T-cell (primary cell): Measurements from ENCODE around the gene MARS2. TPM values are rescaled to one million over a fixed set of nuclear protein-coding genes. Genes with fewer than 3 reads are reported as not detected.

Experiments
- ATAC-seq, 4 experiments: fragments of 200-7000 bp in 3 of 4; fragments of 150-1000 bp in 1 of 4; cut with Tn5 transposase; replicated peaks in 1 of 4; 1 replicate in 3 of 4; 2 replicates in 1 of 4; pipeline ENCODE4 v1.10.0; 2021; ENCODE audit warnings: moderate library complexity in 3 of 4, mild to moderate bottlenecking in 2 of 4, moderate number of reproducible peaks in 1 of 4
- CTCF ChIA-PET, 2 donors: fragments of 300-600 bp; sonication (Branson Sonifier 250); formaldehyde crosslinking; loops; one replicate each; lab custom pipeline; 2022; ENCODE audit warnings: antibody characterized with exemption in 2 of 2; lab: Charles Lee
- POLR2A ChIA-PET, 2 donors: fragments of 300-600 bp; sonication (Branson Sonifier 250); formaldehyde crosslinking; loops; one replicate each; lab custom pipeline; 2022; ENCODE audit warnings: antibody characterized with exemption in 2 of 2; lab: Charles Lee
- DNase-seq, 35 experiments: peaks; one replicate each; pipeline versions ENCODE4 v3.0.0 to v3.0.0-alpha.2; 2013 to 2023
- H3K27ac ChIP-seq: one replicate; pipeline ENCODE4 v1.5.1; 2013; ENCODE audit warnings: low read length
- H3K27me3 ChIP-seq, 2 experiments: replicated peaks in 1 of 2; 1 replicate in 1 of 2; 2 replicates in 1 of 2; pipeline versions ENCODE4 v1.6.1 to v1.7.0; 2013; ENCODE audit warnings: low read length in 1 of 2, mixed read lengths in 1 of 2; ENCODE audit not compliant: control insufficient read depth in 2 of 2, insufficient read depth in 2 of 2; ENCODE audit errors: extremely low read depth in 1 of 2
- H3K36me3 ChIP-seq, 2 donors: 1 replicate in 1 of 2; 2 replicates in 1 of 2; pipeline versions ENCODE4 v1.6.1 to v1.7.0; 2013; ENCODE audit warnings: low read length in 1 of 2; ENCODE audit not compliant: control insufficient read depth in 2 of 2, insufficient read depth in 1 of 2; ENCODE audit errors: extremely low read depth in 1 of 2
- H3K4me1 ChIP-seq, 2 experiments: 1 replicate in 1 of 2; 2 replicates in 1 of 2; pipeline versions ENCODE4 v1.6.1 to v1.7.0; 2013; ENCODE audit warnings: low read length in 2 of 2, mixed read lengths in 1 of 2; ENCODE audit not compliant: insufficient read depth in 2 of 2, control insufficient read depth in 1 of 2; ENCODE audit errors: extremely low read depth in 1 of 2
- H3K4me3 ChIP-seq, 2 donors: 1 replicate in 1 of 2; 2 replicates in 1 of 2; pipeline versions ENCODE4 v1.5.1 to v1.7.0; 2013; ENCODE audit warnings: mild to moderate bottlenecking in 2 of 2, low read length in 1 of 2, moderate library complexity in 1 of 2; ENCODE audit not compliant: control insufficient read depth in 1 of 2; ENCODE audit errors: extremely low read depth in 1 of 2
- H3K9me3 ChIP-seq: 2 replicates; pipeline ENCODE4 v1.7.0; 2013
- H3K27ac Mint-ChIP-seq, 2 donors: one replicate each; pipeline ENCODE4 v1.8.0; 2020 to 2021; ENCODE audit warnings: mild to moderate bottlenecking in 2 of 2, mixed read lengths in 2 of 2
- H3K27me3 Mint-ChIP-seq, 2 donors: one replicate each; pipeline ENCODE4 v1.8.0; 2021 to 2022; ENCODE audit warnings: mixed read lengths in 2 of 2
- H3K36me3 Mint-ChIP-seq: one replicate; pipeline ENCODE4 v1.8.0; 2021; ENCODE audit warnings: mixed read lengths
- H3K4me1 Mint-ChIP-seq, 3 donors: one replicate each; pipeline ENCODE4 v1.8.0; 2020 to 2022; ENCODE audit warnings: mixed read lengths in 3 of 3, mild to moderate bottlenecking in 1 of 3
- H3K4me3 Mint-ChIP-seq, 3 donors: one replicate each; pipeline ENCODE4 v1.8.0; 2020 to 2022; ENCODE audit warnings: mild to moderate bottlenecking in 3 of 3, mixed read lengths in 3 of 3, moderate library complexity in 3 of 3
- H3K9me3 Mint-ChIP-seq, 3 donors: one replicate each; pipeline ENCODE4 v1.8.0; 2020 to 2022; ENCODE audit warnings: mixed read lengths in 3 of 3
- WGBS: methylation state at CpG from one replicate; pipeline ENCODE4 v1.1.5; 2013; ENCODE audit warnings: missing lambda C conversion rate; ENCODE audit not compliant: insufficient coverage; 5-methylcytosine and 5-hydroxymethylcytosine counted together
- total RNA-seq, 35 experiments: library from RNA in 6 of 35; stranded (reverse) in 6 of 35; fragments of 120-200 nt in 1 of 35; gene quantifications; one replicate each; pipeline versions ENCODE4 v1.2.1 to v1.2.4 and lab custom pipeline; 2013 to 2026

The MARS2 gene
- total RNA-seq, 5 donors from 2014 or later (not counting 1 experiment from before 2014, with no cell fraction given), result 11.2 to 17.1 (median 14.0) TPM

GRCh38 chr2:197700960-197701359, 4.2 kb upstream of the MARS2 start:
- 78% methylated on average over 2 of the region's 3 CpGs for WGBS
- Mint-ChIP-seq H3K4me3 (no peak overlapping the region), H3K36me3 (no peaks in the 10 kb centered on the region), H3K27me3 (peaks cover 4 to 16% of the 10 kb centered on the region in 2 donors), H3K27ac (no peak overlapping the region), H3K9me3 (no peaks in the 10 kb centered on the region), H3K4me1 (peaks cover 9 to 17% (median 15%) of the 10 kb centered on the region in 3 donors)
- peaks cover 8 to 11% of the 10 kb centered on the region in 2 experiments for H3K4me1 ChIP-seq
- ATAC-seq (no peak), DNase-seq (no peak)
- no peak overlapping the region for H3K4me3 ChIP-seq
- H3K36me3 ChIP-seq, result no peaks in the 10 kb centered on the region
- ChIA-PET POLR2A (interaction anchor here in 1 of 2 donors (1.1 kb wide), 1 partner anchor 11 kb away, joined by 7 read pairs; no protein-coding TSS in a partner anchor), CTCF (interaction anchor here in 1 of 2 donors (0.6 to 0.7 kb wide), 2 partner anchors 13 to 29 kb away, joined by 3 to 5 read pairs; no protein-coding TSS in a partner anchor)
- no peaks in the 10 kb centered on the region for H3K9me3 ChIP-seq
- no peaks in the 10 kb centered on the region for H3K27me3 ChIP-seq
- no peak overlapping the region for H3K27ac ChIP-seq

- Mint-ChIP-seq H3K27me3 (peaks cover 4 to 12% of the 10 kb centered on the region in 2 donors), H3K27ac (peak overlapping the region; percentile 94), H3K4me1 (peaks cover 38 to 43% (median 39%) of the 10 kb centered on the region in 3 donors), H3K9me3 (no peaks in the 10 kb centered on the region), H3K36me3 (peaks cover 10% of the 10 kb centered on the region), H3K4me3 (peak overlapping the region; percentile 78 to 89 (median 88))
- Histone ChIP-seq H3K27me3 (no peaks in the 10 kb centered on the region), H3K4me1 (peaks cover 26 to 38% of the 10 kb centered on the region in 2 experiments), H3K27ac (peak overlapping the region; percentile 90), H3K4me3 (peak overlapping the region; percentile 86 to 97), H3K36me3 (no peaks in the 10 kb centered on the region), H3K9me3 (no peaks in the 10 kb centered on the region)
- WGBS, result 0% methylated on average over 1 of the region's 5 CpGs
- POLR2A ChIA-PET, result interaction anchor here (0.5 to 1.1 kb wide), 10 partner anchors 8 to 1636 kb away, joined by 3 to 9 read pairs (median 5); partner anchors contain the start of genes COQ10B (in 1 of the 2), HSPD1 (in 1 of the 2) and HSPE1 (in 1 of the 2)
- ATAC-seq (peak; percentile 49 to 61 (median 58)), DNase-seq (peak in 1 of 35 experiments; percentile 12)
- CTCF ChIA-PET, result interaction anchor here in 1 of 2 donors (0.5 to 1.2 kb wide), 7 partner anchors 100 to 1556 kb away, joined by 3 to 5 read pairs (median 3); partner anchors contain the start of genes GTF3C3 and PLCL1
Measured at GRCh38 chr2:197704434-197705120, 592 bp upstream of the MARS2 start.

GRCh38 chr2:197705912-197706838, 1.0 kb downstream of the MARS2 start:
- peak in 5 of 35 experiments; percentile 3 to 27 (median 9) for DNase-seq
- Histone ChIP-seq H3K27me3 (no peaks in the 10 kb centered on the region), H3K4me1 (peaks cover 29 to 41% of the 10 kb centered on the region in 2 experiments), H3K9me3 (no peaks in the 10 kb centered on the region), H3K36me3 (peaks cover 0 to 3% of the 10 kb centered on the region in 2 donors), H3K27ac (no peak overlapping the region), H3K4me3 (peak overlapping the region; percentile 86 to 97)
- no peak for ATAC-seq
- 18% methylated on average over 36 of the region's 38 CpGs for WGBS
- Mint-ChIP-seq H3K4me1 (peaks cover 48 to 55% (median 49%) of the 10 kb centered on the region in 3 donors), H3K9me3 (no peaks in the 10 kb centered on the region), H3K36me3 (peaks cover 16% of the 10 kb centered on the region), H3K4me3 (peak overlapping the region; percentile 78 to 89 (median 88)), H3K27ac (peak overlapping the region; percentile 88 to 90), H3K27me3 (peaks cover 4 to 8% of the 10 kb centered on the region in 2 donors)
- ChIA-PET POLR2A (interaction anchor here (0.6 to 1.1 kb wide), 3 partner anchors 183 to 907 kb away, joined by 3 to 6 read pairs (median 5); partner anchors contain the start of genes COQ10B (in 1 of the 2) and GTF3C3 (in 1 of the 2)), CTCF (interaction anchor here (0.6 to 1.7 kb wide), 4 partner anchors 10 to 422 kb away, joined by 3 to 7 read pairs (median 4); no protein-coding TSS in a partner anchor)

- CTCF ChIA-PET, result interaction anchor here (0.6 to 1.7 kb wide), 5 partner anchors 9 to 422 kb away, joined by 3 to 7 read pairs (median 3); no protein-coding TSS in a partner anchor
- Histone ChIP-seq H3K27ac (no peak overlapping the region), H3K27me3 (no peaks in the 10 kb centered on the region), H3K4me3 (peak overlapping the region; percentile 86 to 97), H3K4me1 (peaks cover 29 to 41% of the 10 kb centered on the region in 2 experiments), H3K36me3 (peaks cover 0 to 7% of the 10 kb centered on the region in 2 donors), H3K9me3 (no peaks in the 10 kb centered on the region)
- DNase-seq (no peak), ATAC-seq (no peak)
- Mint-ChIP-seq H3K27me3 (peaks cover under 1 to 3% of the 10 kb centered on the region in 2 donors), H3K4me3 (peak overlapping the region; percentile 78 to 89 (median 88)), H3K4me1 (peaks cover 52 to 58% (median 54%) of the 10 kb centered on the region in 3 donors), H3K27ac (no peak overlapping the region), H3K36me3 (peaks cover 21% of the 10 kb centered on the region), H3K9me3 (no peaks in the 10 kb centered on the region)
- POLR2A ChIA-PET, result interaction anchor here in 1 of 2 donors (0.6 kb wide), 1 partner anchor 183 kb away, joined by 3 read pairs; no protein-coding TSS in a partner anchor
- WGBS, result 74% methylated on average over 3 of the region's 5 CpGs
Measured at GRCh38 chr2:197706839-197707207, 1.7 kb downstream of the MARS2 start.

- ATAC-seq (no peak), DNase-seq (peak in 1 of 35 experiments; percentile 59)
- Histone ChIP-seq H3K4me1 (peaks cover 29 to 41% of the 10 kb centered on the region in 2 experiments), H3K27ac (no peak overlapping the region), H3K4me3 (peak overlapping the region; percentile 86 to 97), H3K27me3 (no peaks in the 10 kb centered on the region), H3K9me3 (no peaks in the 10 kb centered on the region), H3K36me3 (peaks cover 0 to 7% of the 10 kb centered on the region in 2 donors)
- Mint-ChIP-seq H3K4me1 (peaks cover 52 to 58% (median 54%) of the 10 kb centered on the region in 3 donors), H3K9me3 (no peaks in the 10 kb centered on the region), H3K36me3 (peaks cover 25% of the 10 kb centered on the region), H3K27me3 (peaks cover 0 to 1% of the 10 kb centered on the region in 2 donors), H3K4me3 (peak overlapping the region; percentile 78 to 89 (median 88)), H3K27ac (peak overlapping the region in 1 of 2 donors; percentile 46)
- CTCF ChIA-PET, result interaction anchor here (0.6 to 1.7 kb wide), 6 partner anchors 8 to 589 kb away, joined by 3 to 7 read pairs (median 3); no protein-coding TSS in a partner anchor
- POLR2A ChIA-PET, result no interaction called here
- no CpG with 5 or more reads among the region's 4 CpGs for WGBS
Measured at GRCh38 chr2:197707316-197708213, 2.4 kb downstream of the MARS2 start.
